Measurements from ENCODE around the gene MSRB3. TPM values are rescaled to one million over a fixed set of nuclear protein-coding genes. Genes with fewer than 3 reads are reported as not detected.
"Not testable (repeated sequence)": the region's sequence is repeated elsewhere in the genome, so short reads cannot be mapped to it uniquely, and the experiment has no call there.

Gene MSRB3
- total RNA-seq, 6 donors from 2014 or later, result 15.7 to 76.3 (median 30.4) TPM

- H3K36me3 ChIP-seq, result peaks cover 0 to 32% (median 2%) of the 10 kb centered on the region in 4 donors
- 93 to 100% methylated on average over 1 of the region's 1 CpG for WGBS, 2 donors
- peaks cover 0 to 2% (median 0%) of the 10 kb centered on the region in 4 donors for H3K4me1 ChIP-seq
- no peak overlapping the region for H3K4me3 ChIP-seq
- DNase-seq, result no peak
- TF ChIP-seq POLR2A (IDR thresholded peaks at IDR 0.05), result no peak
- no peak overlapping the region for H3K27ac ChIP-seq
- H3K9me3 ChIP-seq, result no peaks in the 10 kb centered on the region
- no peak for ATAC-seq (ENCODE audit: low FRiP score in 2 of 2)
- no peaks in the 10 kb centered on the region for H3K27me3 ChIP-seq
These were observed 175.8 kb downstream of the MSRB3 start for GRCh38 chr12:65454115-65454787.

- not testable (repeated sequence) for H3K4me3 ChIP-seq; ATAC-seq (ENCODE audit: low FRiP score in 2 of 2); H3K9me3 ChIP-seq; H3K27ac ChIP-seq; H3K27me3 ChIP-seq; H3K4me1 ChIP-seq; DNase-seq
- H3K36me3 ChIP-seq, result peaks cover 0 to 38% (median 2%) of the 10 kb centered on the region in 4 donors
These were observed 178.9 kb downstream of the MSRB3 start for GRCh38 chr12:65457341-65457740.

- DNase-seq (no peak), ATAC-seq (ENCODE audit: low FRiP score in 2 of 2) (no peak)
- peaks cover 0 to 44% (median 2%) of the 10 kb centered on the region in 4 donors for H3K36me3 ChIP-seq
- 92 to 94% methylated on average over 2 of the region's 2 CpGs for WGBS, 2 donors
- H3K27ac ChIP-seq, result no peak overlapping the region
- no peaks in the 10 kb centered on the region for H3K4me1 ChIP-seq
- H3K9me3 ChIP-seq, result no peaks in the 10 kb centered on the region
- TF ChIP-seq CTCF (IDR thresholded peaks at IDR 0.05) (no peak), POLR2A (IDR thresholded peaks at IDR 0.05) (no peak), POLR2AphosphoS5 (IDR thresholded peaks at IDR 0.05) (no peak), EP300 (IDR thresholded peaks at IDR 0.05) (no peak)
- no peaks in the 10 kb centered on the region for H3K27me3 ChIP-seq
- H3K4me3 ChIP-seq, result no peak overlapping the region
These were observed 180.2 kb downstream of the MSRB3 start for GRCh38 chr12:65458718-65459117.

GRCh38 chr12:65459545-65459944, 181.1 kb downstream of the MSRB3 start:
- Histone ChIP-seq H3K4me3 (no peak overlapping the region), H3K27ac (no peak overlapping the region), H3K36me3 (peaks cover 0 to 46% (median 1%) of the 10 kb centered on the region in 4 donors), H3K4me1 (no peaks in the 10 kb centered on the region), H3K27me3 (no peaks in the 10 kb centered on the region), H3K9me3 (no peaks in the 10 kb centered on the region)
- TF ChIP-seq POLR2AphosphoS5 (IDR thresholded peaks at IDR 0.05), result no peak
- TF ChIP-seq CTCF (IDR thresholded peaks at IDR 0.05), result no peak
- TF ChIP-seq EP300 (IDR thresholded peaks at IDR 0.05), result no peak
- no peak for TF ChIP-seq POLR2A (IDR thresholded peaks at IDR 0.05)
- DNase-seq (no peak), ATAC-seq (ENCODE audit: low FRiP score in 2 of 2) (no peak)

GRCh38 chr12:65460063-65460462, 181.6 kb downstream of the MSRB3 start:
- H3K36me3 ChIP-seq, result peaks cover 0 to 43% (median 0%) of the 10 kb centered on the region in 4 donors

More at GRCh38 chr12:65460063-65460462, 181.6 kb downstream of the MSRB3 start:
- no peak for TF ChIP-seq CTCF (IDR thresholded peaks at IDR 0.05)
- no peak for TF ChIP-seq POLR2AphosphoS5 (IDR thresholded peaks at IDR 0.05)
- Histone ChIP-seq H3K4me1 (no peaks in the 10 kb centered on the region), H3K9me3 (no peaks in the 10 kb centered on the region), H3K27me3 (no peaks in the 10 kb centered on the region), H3K4me3 (no peak overlapping the region), H3K27ac (no peak overlapping the region)
- ATAC-seq (ENCODE audit: low FRiP score in 2 of 2) (no peak), DNase-seq (no peak)
- 75 to 83% methylated on average over 8 of the region's 8 CpGs for WGBS, 2 donors
